Gastrocnemius medialis (tissue), 4 donors: ENCODE results near the gene CACYBP.

Source experiments
- CTCF ChIP-seq, 5 experiments: fragments of 450-650 bp in 3 of 5; fragments of 200-600 bp in 2 of 5; sonication (generic) in 2 of 5; IDR thresholded peaks in 4 of 5; conservative IDR thresholded peaks in 1 of 5; 1 replicate in 4 of 5; 2 replicates in 1 of 5; pipeline ENCODE4 v1.5.1; 2016 to 2019; ENCODE audit warnings: antibody characterized with exemption in 5 of 5, mild to moderate bottlenecking in 3 of 5, moderate library complexity in 3 of 5
- POLR2A ChIP-seq, 2 donors: fragments of 450-650 bp; IDR thresholded peaks; one replicate each; pipeline ENCODE4 v1.6.1; 2017; ENCODE audit warnings: antibody characterized with exemption in 2 of 2, mild to moderate bottlenecking in 2 of 2, moderate library complexity in 2 of 2

GRCh38 chr1:175013445-175013844, 13.7 kb downstream of the CACYBP start:
- no peak for TF ChIP-seq POLR2A (IDR thresholded peaks at IDR 0.05)
- TF ChIP-seq CTCF (IDR thresholded peaks at IDR 0.05 in 4 of 5, conservative IDR thresholded peaks at IDR 0.05 in 1 of 5): no peak
